T-helper 1 cell treated with Interleukin-12 subunit alpha and Interleukin-12 subunit beta and Interleukin-4 antibody, amounts not matched to agents 30 μg/mL and 1 μg/mL, for 36 hours (primary cell): Measurements from ENCODE around the gene ACTC1.

Source experiments
- H3K27ac Mint-ChIP-seq: one replicate; pipeline ENCODE4 v1.8.0; 2021; ENCODE audit warnings: mild to moderate bottlenecking, mixed read lengths
- H3K27me3 Mint-ChIP-seq: one replicate; pipeline ENCODE4 v1.8.0; 2021; ENCODE audit warnings: low read depth, mixed read lengths
- H3K36me3 Mint-ChIP-seq: one replicate; pipeline ENCODE4 v1.8.0; 2021; ENCODE audit warnings: low read depth, mixed read lengths
- H3K4me1 Mint-ChIP-seq: one replicate; pipeline ENCODE4 v1.8.0; 2021; ENCODE audit warnings: low read depth, mixed read lengths
- H3K4me3 Mint-ChIP-seq: one replicate; pipeline ENCODE4 v1.8.0; 2021; ENCODE audit warnings: mild to moderate bottlenecking, moderate library complexity, mixed read lengths
- H3K9me3 Mint-ChIP-seq: one replicate; pipeline ENCODE4 v1.8.0; 2021; ENCODE audit warnings: mixed read lengths

The ACTC1 gene

DNA sequence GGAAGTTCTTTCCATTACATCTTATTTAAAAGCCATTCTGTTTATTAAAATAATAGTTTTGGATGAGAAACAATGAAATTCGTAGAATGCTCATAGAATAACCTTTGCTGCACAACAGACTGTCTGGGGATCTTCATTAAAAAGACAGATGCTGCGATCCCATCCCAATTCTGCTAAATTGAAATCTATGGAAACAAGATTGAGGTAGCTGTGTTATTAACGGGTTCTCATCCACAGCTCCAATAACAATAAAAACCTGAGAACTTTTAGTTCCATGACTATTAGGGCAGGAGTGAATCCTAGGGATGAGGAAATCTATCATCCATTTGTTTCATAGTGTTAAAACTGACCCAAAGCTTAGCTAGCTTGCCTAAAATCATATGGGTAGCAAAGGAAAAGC is 38.1 kb downstream of the ACTC1 start:
- H3K9me3 Mint-ChIP-seq = no peaks in the 10 kb centered on the region
- H3K36me3 Mint-ChIP-seq = no peaks in the 10 kb centered on the region
- no peak overlapping the region for H3K4me3 Mint-ChIP-seq
- H3K27me3 Mint-ChIP-seq = peaks cover 73% of the 10 kb centered on the region
- H3K27ac Mint-ChIP-seq = no peak overlapping the region
- H3K4me1 Mint-ChIP-seq = no peaks in the 10 kb centered on the region

DNA sequence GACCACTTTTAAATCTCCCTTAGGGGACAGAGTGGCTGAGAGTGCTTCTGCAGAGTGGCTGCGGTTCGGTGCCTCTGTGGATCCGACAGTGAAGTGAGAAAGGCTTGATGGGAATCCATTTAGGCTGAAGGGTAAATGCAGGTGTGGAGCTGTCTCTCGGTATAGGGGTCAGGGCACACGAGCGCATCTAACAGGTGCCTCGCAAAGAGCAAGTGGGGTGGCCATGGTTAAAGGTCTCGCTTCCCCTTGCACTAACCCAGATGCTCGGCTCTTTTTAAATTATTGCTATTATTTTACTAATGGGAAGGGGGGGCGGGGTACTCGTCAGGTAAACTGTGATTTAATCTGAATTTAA is 40.0 kb downstream of the ACTC1 start:
- no peaks in the 10 kb centered on the region for H3K9me3 Mint-ChIP-seq
- H3K36me3 Mint-ChIP-seq = no peaks in the 10 kb centered on the region
- H3K4me1 Mint-ChIP-seq = no peaks in the 10 kb centered on the region
- H3K27me3 Mint-ChIP-seq = peaks cover 75% of the 10 kb centered on the region
- no peak overlapping the region for H3K27ac Mint-ChIP-seq
- no peak overlapping the region for H3K4me3 Mint-ChIP-seq

DNA sequence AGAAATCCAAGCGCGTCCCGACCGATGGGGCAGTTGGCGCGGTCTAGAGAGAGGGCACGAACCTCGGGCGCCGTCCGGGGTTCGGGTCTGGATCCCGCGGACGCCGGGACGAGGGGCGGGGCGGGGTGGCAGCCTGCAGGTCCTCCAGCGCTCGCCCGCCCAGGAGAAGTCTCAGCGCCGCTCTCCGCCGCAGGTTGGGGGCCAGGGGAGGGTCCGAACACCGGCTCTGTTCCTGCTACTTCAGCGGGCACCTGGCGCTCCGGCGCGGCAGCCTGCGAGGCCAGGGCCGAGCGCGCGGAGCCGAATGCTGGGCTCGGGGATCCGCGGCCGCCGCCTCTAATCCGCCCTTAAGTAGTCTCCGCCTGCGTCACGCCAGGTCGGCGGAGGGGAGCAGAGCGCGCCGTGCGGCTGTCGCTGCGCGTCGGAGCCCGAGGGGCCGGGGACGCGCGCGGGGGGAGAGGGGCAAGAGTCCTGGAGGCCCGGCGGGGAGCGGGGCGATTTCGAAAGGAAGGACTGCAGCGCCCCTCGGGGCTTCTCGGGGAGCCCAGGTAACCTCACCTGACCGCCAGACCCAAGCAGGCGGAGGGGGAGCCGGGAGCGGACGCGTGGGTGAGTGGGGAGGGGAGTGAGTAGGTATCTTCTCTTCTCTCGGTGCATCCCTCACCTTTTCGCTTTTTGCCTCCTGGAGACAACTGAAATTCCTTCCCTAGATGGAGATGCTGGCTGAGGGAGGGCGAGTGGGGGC is 40.5 kb downstream of the ACTC1 start, which contains the start of gene GJD2:
Gene GJD2 (minus strand): TSS at position 325 of the 745 bp plus-strand sequence. CDS start 510 bp downstream, outside the sequence.
- Mint-ChIP-seq H3K36me3 (no peaks in the 10 kb centered on the region), H3K4me1 (no peaks in the 10 kb centered on the region), H3K27ac (no peak within 1 kb of the TSS), H3K4me3 (no peak within 1 kb of the TSS), H3K27me3 (peaks cover 73% of the 10 kb centered on the region), H3K9me3 (no peaks in the 10 kb centered on the region)

DNA sequence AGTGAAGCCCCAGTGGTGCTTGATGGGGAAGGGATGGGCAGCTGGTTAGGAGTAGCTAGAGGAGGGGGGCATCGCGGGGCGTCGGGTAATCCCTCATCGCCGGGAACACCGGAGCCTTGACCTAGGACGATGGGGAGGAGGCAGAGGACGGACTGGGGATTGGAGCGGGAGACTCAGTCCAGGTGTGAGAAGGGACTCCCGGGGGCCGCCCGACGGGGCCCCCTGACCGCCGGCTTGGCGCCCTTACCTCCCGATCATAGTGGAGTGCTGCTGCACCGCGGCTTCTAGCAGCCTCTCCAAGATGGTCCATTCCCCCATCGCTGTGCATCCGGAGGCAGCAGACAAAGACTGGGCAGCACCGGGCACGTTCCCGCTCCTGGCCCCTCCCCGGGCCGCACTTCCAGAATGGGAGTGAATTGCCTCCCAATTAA is 41.2 kb downstream of the ACTC1 start:
- no peaks in the 10 kb centered on the region for H3K4me1 Mint-ChIP-seq
- H3K4me3 Mint-ChIP-seq = no peak overlapping the region
- H3K27ac Mint-ChIP-seq = no peak overlapping the region
- H3K9me3 Mint-ChIP-seq = no peaks in the 10 kb centered on the region
- H3K27me3 Mint-ChIP-seq = peaks cover 73% of the 10 kb centered on the region
- H3K36me3 Mint-ChIP-seq = no peaks in the 10 kb centered on the region

DNA sequence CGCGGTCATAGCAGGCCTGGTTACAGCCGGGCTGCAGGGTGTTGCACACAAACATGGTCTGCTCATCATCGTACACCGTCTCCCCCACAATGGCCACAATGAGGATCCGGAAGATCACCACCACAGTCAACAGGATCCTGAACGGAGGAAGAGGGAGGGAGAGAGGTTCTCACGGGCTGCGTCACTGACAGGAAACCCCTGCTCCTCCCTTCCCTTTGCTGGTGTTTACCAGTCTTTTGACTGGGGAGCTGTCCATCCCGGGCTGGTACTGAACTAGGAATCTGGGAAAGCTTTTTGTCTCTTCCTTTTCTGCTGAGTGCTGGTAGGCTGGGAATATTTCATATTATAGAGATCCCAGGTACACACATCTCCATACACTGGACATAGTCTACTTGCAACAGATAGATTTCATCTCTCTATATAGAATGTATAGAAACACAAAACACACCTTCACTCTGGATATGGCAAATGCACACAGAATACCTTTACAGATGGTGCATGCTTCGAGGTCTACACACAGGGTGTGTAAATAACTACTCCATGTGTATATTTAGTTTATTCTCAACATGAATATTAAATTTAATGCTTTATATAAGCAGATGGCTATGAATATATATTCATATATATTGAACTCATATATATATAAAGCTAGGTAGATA is 42.0 kb downstream of the ACTC1 start:
- Mint-ChIP-seq H3K27ac (no peak overlapping the region), H3K4me3 (no peak overlapping the region), H3K27me3 (peaks cover 69% of the 10 kb centered on the region), H3K9me3 (no peaks in the 10 kb centered on the region), H3K4me1 (no peaks in the 10 kb centered on the region), H3K36me3 (no peaks in the 10 kb centered on the region)

DNA sequence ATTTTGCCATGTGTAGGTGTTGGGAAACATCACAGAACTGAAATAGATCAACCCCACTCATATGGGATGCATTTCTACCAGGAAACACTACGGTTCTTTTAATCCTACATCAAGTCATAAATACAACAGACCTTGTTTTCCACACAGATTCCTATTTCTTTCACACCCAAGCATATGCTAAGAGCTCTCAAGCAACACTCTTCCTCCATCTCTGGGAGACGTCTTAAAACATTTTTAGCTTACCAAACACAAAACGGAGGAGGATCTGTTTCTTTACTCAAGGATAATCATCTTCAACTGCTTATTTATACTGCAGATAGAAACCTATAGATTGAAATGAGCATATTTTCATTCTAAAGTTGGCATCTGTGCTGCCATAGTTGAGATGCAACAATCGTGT is 45.7 kb downstream of the ACTC1 start:
- no peaks in the 10 kb centered on the region for H3K9me3 Mint-ChIP-seq
- H3K4me1 Mint-ChIP-seq = no peaks in the 10 kb centered on the region
- no peaks in the 10 kb centered on the region for H3K36me3 Mint-ChIP-seq
- peaks cover 43% of the 10 kb centered on the region for H3K27me3 Mint-ChIP-seq
- no peak overlapping the region for H3K4me3 Mint-ChIP-seq
- H3K27ac Mint-ChIP-seq = no peak overlapping the region
